K562 (cell line): ENCODE measurements around the gene REEP6. TPM values are rescaled to one million over a fixed set of nuclear protein-coding genes. Genes with fewer than 3 reads are reported as not detected.
A peak's percentile ranks its signal among the peaks of the same experiment; 100 is the strongest.

Experiments
- CEBPB ChIP-seq: fragments of 450-650 bp; IDR thresholded peaks from 2 replicates; pipeline ENCODE4 v1.6.1; 2016; ENCODE audit warnings: missing genetic modification characterization, missing compliant biosample characterization
- ETV5 ChIP-seq: sonication (generic); formaldehyde crosslinking; IDR thresholded peaks from 2 replicates; pipeline ENCODE4 v1.4.0; 2020; ENCODE audit warnings: low read depth, mild to moderate bottlenecking, missing genetic modification reagents
- HDAC1 ChIP-seq, 2 experiments: fragments of 450-650 bp; IDR thresholded peaks; 2 replicates each; pipeline ENCODE4 v1.6.1; 2016 to 2017; ENCODE audit warnings: inconsistent platforms in 1 of 2, mild to moderate bottlenecking in 1 of 2, moderate library complexity in 1 of 2
- HDAC8 ChIP-seq: fragments of 450-650 bp; IDR thresholded peaks from 2 replicates; pipeline ENCODE4 v1.6.1; 2016; ENCODE audit warnings: mild to moderate bottlenecking, missing genetic modification characterization, moderate library complexity, missing compliant biosample characterization
- HIVEP1 ChIP-seq: fragments of 250-450 bp; sonication (Bioruptor Pico); IDR thresholded peaks from 2 replicates; pipeline ENCODE4 v1.4.0; 2020; ENCODE audit warnings: mild to moderate bottlenecking
- IRF2 ChIP-seq: sonication (generic); formaldehyde crosslinking; IDR thresholded peaks from 2 replicates; pipeline ENCODE4 v1.8.1; 2022; ENCODE audit warnings: mild to moderate bottlenecking, missing genetic modification reagents
- MCM5 ChIP-seq: fragments of 450-650 bp; IDR thresholded peaks from 2 replicates; pipeline ENCODE4 v1.6.1; 2016; ENCODE audit warnings: low read depth
- MTF1 ChIP-seq: fragments of 250-450 bp; sonication (Bioruptor Pico); IDR thresholded peaks from 2 replicates; pipeline ENCODE4 v1.9.0; 2021; ENCODE audit warnings: moderate library complexity, mild to moderate bottlenecking, inconsistent platforms, borderline replicate concordance
- PRMT5 ChIP-seq: sonication (generic); formaldehyde crosslinking; IDR thresholded peaks from 2 replicates; pipeline ENCODE4 v1.5.0; 2020; ENCODE audit warnings: missing genetic modification reagents
- SAFB ChIP-seq: fragments of 200-400 bp; formaldehyde crosslinking; IDR thresholded peaks from 2 replicates; pipeline ENCODE4 v1.6.1; 2017; ENCODE audit warnings: low read depth, low read length, borderline replicate concordance
- SNRNP70 ChIP-seq: fragments of 200-400 bp; formaldehyde crosslinking; optimal IDR thresholded peaks from 2 replicates; pipeline ENCODE3; 2017; ENCODE audit warnings: low read depth, low read length
- SRSF7 ChIP-seq: fragments of 200-400 bp; formaldehyde crosslinking; optimal IDR thresholded peaks from 2 replicates; pipeline ENCODE3; 2017; ENCODE audit warnings: mild to moderate bottlenecking, low read depth, low read length
- TAF7 ChIP-seq: fragments of 450-650 bp; IDR thresholded peaks from 2 replicates; pipeline ENCODE4 v1.6.1; 2016; ENCODE audit warnings: missing genetic modification characterization, missing compliant biosample characterization
- ZNF263 ChIP-seq: sonication (generic); formaldehyde crosslinking; IDR thresholded peaks from 2 replicates; pipeline ENCODE4 v1.8.0; 2022; ENCODE audit warnings: mild to moderate bottlenecking, missing genetic modification reagents, borderline replicate concordance
- ZNF431 ChIP-seq: sonication (generic); formaldehyde crosslinking; IDR thresholded peaks from 2 replicates; pipeline ENCODE4 v1.8.0; 2022; ENCODE audit warnings: mild to moderate bottlenecking, missing genetic modification reagents
- polyA plus RNA-seq, 8 experiments: library from polyadenylated mRNA; depleted of rRNA in 4 of 8; stranded (reverse) in 5 of 8; unstranded in 3 of 8; fragments of >200 nt; fragmentation: Nextera tagmentation in 2 of 8; fragmentation: Illumina TruSeq in 1 of 8; extraction: Ambion mirVana in 2 of 8; extraction: Trizol in 1 of 8; gene quantifications; 2 replicates each; pipeline versions ENCODE4 v1.2.1 to v1.2.3, GENCODE V29; 2011 to 2014; ENCODE audit warnings: inconsistent platforms in 1 of 8, missing spikeins in 1 of 8
- total RNA-seq, 7 experiments: library from RNA; depleted of rRNA in 6 of 7; stranded (reverse); fragments of >200 nt in 6 of 7; fragmentation: Illumina TruSeq in 2 of 7; extraction: Trizol in 2 of 7; gene quantifications; 2 replicates each; pipeline versions ENCODE4 v1.2.1 to v1.2.3, GENCODE V29; 2011 to 2021; ENCODE audit warnings: low replicate concordance in 1 of 7
- TF ChIP-seq, protein P1 (sequence below): fragments of 450-650 bp; formaldehyde crosslinking; IDR thresholded peaks from 2 replicates; pipeline ENCODE4 v1.4.0; 2020; ENCODE audit warnings: mild to moderate bottlenecking
- TF ChIP-seq, protein P2 (sequence below), 2 experiments: fragments of 450-650 bp; IDR thresholded peaks; 2 replicates each; pipeline ENCODE4 v1.6.1; 2016
- TF ChIP-seq, protein P3 (sequence below): sonication (generic); formaldehyde crosslinking; IDR thresholded peaks from 2 replicates; pipeline ENCODE4 v1.8.0; 2022; ENCODE audit warnings: mild to moderate bottlenecking, missing genetic modification reagents
- TF ChIP-seq, protein P4 (sequence below): fragments of 250-450 bp; sonication (Bioruptor Pico); IDR thresholded peaks from 2 replicates; pipeline ENCODE4 v1.4.0; 2020; ENCODE audit warnings: mild to moderate bottlenecking, moderate library complexity, borderline replicate concordance
- TF ChIP-seq, protein P5 (sequence below): fragments of 450-650 bp; formaldehyde crosslinking; IDR thresholded peaks from 2 replicates; pipeline ENCODE4 v1.4.0; 2020; ENCODE audit warnings: mild to moderate bottlenecking, moderate library complexity

REEP6 gene
- total and polyA plus RNA-seq, 9 of the 15 experiments (the other 6 are each of a cell fraction or from before 2014, with no cell fraction given) = 1.2 to 64.2 (median 12.7) TPM

DNA sequence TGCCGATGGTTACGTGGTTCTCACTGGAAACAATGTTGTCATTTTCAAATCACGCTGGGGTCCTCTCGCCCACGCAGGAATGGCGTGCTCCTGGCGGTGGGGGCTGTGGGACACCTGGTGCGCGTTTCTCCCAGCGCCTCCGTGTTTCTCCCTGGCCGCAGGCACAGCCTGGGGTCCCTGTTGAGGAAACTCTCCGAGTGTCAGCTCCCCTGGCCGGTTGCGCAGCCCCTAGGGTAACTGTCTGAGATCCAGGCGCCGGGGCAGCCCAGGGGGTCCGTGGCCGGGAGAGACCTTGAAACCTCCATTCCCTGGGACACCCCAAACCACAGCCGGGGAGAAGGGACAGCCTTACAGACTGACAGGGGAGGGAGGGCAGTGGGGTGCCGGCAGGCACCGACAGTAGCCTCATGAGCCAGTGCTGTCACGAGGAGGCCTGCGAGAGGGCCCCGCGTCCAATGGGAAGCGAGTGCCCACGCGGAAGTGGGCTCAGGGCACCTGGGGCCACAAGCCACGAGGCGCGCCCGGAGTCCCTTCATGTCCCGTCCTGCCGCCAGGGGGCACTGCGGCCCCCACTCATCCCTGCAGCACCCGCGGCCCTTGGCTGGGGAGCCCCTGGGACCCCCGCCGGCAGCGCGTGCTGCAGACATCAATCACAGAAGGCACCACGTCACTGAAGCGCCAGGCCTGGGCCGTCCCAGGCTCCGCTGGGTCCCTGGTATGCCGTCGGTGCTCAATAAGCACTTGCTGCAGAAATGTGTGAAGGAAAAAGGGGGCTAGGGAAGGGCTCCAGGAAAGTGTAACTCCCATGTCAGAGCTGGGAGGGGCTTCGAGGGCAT lies 12.3 kb downstream of the REEP6 start (continued):
- TF ChIP-seq, protein P1, sequence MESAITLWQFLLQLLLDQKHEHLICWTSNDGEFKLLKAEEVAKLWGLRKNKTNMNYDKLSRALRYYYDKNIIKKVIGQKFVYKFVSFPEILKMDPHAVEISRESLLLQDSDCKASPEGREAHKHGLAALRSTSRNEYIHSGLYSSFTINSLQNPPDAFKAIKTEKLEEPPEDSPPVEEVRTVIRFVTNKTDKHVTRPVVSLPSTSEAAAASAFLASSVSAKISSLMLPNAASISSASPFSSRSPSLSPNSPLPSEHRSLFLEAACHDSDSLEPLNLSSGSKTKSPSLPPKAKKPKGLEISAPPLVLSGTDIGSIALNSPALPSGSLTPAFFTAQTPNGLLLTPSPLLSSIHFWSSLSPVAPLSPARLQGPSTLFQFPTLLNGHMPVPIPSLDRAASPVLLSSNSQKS (CRISPR knock-in tag) = no peak
- TF ChIP-seq MTF1 (CRISPR knock-in tag) (no peak), HIVEP1 (no peak), IRF2 (no peak), MCM5 (no peak), SAFB (peak; percentile 88), HDAC8 (tag) (0 out of 2 replicates have a peak, but pooled peaks have one; percentile 69), ETV5 (0 out of 2 replicates have a peak, but pooled peaks have one; percentile 57), TAF7 (tag) (peak; percentile 15; the same call in 1 of the 2 replicates), HDAC1 (IDR thresholded peaks at IDR 0.05) (peak in 1 of 2 experiments; percentile 69; a peak in 2 of 4 replicates), ZNF263 (CRISPR knock-in tag) (peak; percentile 79; the same call in 1 of the 2 replicates), SNRNP70 (no peak), SRSF7 (no peak), PRMT5 (CRISPR knock-in tag) (no peak), ZNF431 (CRISPR knock-in tag) (peak; percentile 28; the same call in 1 of the 2 replicates), CEBPB (tag) (no peak)
- TF ChIP-seq, protein P2, sequence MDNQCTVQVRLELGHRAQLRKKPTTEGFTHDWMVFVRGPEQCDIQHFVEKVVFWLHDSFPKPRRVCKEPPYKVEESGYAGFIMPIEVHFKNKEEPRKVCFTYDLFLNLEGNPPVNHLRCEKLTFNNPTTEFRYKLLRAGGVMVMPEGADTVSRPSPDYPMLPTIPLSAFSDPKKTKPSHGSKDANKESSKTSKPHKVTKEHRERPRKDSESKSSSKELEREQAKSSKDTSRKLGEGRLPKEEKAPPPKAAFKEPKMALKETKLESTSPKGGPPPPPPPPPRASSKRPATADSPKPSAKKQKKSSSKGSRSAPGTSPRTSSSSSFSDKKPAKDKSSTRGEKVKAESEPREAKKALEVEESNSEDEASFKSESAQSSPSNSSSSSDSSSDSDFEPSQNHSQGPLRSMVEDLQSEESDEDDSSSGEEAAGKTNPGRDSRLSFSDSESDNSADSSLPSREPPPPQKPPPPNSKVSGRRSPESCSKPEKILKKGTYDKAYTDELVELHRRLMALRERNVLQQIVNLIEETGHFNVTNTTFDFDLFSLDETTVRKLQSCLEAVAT (IDR thresholded peaks at IDR 0.05) = no peak
- TF ChIP-seq, protein P3, sequence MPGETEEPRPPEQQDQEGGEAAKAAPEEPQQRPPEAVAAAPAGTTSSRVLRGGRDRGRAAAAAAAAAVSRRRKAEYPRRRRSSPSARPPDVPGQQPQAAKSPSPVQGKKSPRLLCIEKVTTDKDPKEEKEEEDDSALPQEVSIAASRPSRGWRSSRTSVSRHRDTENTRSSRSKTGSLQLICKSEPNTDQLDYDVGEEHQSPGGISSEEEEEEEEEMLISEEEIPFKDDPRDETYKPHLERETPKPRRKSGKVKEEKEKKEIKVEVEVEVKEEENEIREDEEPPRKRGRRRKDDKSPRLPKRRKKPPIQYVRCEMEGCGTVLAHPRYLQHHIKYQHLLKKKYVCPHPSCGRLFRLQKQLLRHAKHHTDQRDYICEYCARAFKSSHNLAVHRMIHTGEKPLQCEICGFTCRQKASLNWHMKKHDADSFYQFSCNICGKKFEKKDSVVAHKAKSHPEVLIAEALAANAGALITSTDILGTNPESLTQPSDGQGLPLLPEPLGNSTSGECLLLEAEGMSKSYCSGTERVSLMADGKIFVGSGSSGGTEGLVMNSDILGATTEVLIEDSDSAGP (CRISPR knock-in tag) = peak; percentile 70
- TF ChIP-seq, protein P4, sequence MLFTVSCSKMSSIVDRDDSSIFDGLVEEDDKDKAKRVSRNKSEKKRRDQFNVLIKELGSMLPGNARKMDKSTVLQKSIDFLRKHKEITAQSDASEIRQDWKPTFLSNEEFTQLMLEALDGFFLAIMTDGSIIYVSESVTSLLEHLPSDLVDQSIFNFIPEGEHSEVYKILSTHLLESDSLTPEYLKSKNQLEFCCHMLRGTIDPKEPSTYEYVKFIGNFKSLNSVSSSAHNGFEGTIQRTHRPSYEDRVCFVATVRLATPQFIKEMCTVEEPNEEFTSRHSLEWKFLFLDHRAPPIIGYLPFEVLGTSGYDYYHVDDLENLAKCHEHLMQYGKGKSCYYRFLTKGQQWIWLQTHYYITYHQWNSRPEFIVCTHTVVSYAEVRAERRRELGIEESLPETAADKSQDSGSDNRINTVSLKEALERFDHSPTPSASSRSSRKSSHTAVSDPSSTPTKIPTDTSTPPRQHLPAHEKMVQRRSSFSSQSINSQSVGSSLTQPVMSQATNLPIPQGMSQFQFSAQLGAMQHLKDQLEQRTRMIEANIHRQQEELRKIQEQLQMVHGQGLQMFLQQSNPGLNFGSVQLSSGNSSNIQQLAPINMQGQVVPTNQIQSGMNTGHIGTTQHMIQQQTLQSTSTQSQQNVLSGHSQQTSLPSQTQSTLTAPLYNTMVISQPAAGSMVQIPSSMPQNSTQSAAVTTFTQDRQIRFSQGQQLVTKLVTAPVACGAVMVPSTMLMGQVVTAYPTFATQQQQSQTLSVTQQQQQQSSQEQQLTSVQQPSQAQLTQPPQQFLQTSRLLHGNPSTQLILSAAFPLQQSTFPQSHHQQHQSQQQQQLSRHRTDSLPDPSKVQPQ = no peak
- TF ChIP-seq, protein P5, sequence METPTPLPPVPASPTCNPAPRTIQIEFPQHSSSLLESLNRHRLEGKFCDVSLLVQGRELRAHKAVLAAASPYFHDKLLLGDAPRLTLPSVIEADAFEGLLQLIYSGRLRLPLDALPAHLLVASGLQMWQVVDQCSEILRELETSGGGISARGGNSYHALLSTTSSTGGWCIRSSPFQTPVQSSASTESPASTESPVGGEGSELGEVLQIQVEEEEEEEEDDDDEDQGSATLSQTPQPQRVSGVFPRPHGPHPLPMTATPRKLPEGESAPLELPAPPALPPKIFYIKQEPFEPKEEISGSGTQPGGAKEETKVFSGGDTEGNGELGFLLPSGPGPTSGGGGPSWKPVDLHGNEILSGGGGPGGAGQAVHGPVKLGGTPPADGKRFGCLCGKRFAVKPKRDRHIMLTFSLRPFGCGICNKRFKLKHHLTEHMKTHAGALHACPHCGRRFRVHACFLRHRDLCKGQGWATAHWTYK = no peak
